CD4-positive, alpha-beta T cell treated with Interleukin-4 for 4 hours (primary cell): ENCODE results near the gene SSH3.
"Not testable (repeated sequence)": the region's sequence is repeated elsewhere in the genome, so short reads cannot be mapped to it uniquely, and the experiment has no call there.

Experiments used
- DNase-seq: peaks from one replicate; pipeline ENCODE4 v3.0.0-alpha.2; 2020

SSH3 gene, protein sequence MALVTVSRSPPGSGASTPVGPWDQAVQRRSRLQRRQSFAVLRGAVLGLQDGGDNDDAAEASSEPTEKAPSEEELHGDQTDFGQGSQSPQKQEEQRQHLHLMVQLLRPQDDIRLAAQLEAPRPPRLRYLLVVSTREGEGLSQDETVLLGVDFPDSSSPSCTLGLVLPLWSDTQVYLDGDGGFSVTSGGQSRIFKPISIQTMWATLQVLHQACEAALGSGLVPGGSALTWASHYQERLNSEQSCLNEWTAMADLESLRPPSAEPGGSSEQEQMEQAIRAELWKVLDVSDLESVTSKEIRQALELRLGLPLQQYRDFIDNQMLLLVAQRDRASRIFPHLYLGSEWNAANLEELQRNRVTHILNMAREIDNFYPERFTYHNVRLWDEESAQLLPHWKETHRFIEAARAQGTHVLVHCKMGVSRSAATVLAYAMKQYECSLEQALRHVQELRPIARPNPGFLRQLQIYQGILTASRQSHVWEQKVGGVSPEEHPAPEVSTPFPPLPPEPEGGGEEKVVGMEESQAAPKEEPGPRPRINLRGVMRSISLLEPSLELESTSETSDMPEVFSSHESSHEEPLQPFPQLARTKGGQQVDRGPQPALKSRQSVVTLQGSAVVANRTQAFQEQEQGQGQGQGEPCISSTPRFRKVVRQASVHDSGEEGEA

DNA sequence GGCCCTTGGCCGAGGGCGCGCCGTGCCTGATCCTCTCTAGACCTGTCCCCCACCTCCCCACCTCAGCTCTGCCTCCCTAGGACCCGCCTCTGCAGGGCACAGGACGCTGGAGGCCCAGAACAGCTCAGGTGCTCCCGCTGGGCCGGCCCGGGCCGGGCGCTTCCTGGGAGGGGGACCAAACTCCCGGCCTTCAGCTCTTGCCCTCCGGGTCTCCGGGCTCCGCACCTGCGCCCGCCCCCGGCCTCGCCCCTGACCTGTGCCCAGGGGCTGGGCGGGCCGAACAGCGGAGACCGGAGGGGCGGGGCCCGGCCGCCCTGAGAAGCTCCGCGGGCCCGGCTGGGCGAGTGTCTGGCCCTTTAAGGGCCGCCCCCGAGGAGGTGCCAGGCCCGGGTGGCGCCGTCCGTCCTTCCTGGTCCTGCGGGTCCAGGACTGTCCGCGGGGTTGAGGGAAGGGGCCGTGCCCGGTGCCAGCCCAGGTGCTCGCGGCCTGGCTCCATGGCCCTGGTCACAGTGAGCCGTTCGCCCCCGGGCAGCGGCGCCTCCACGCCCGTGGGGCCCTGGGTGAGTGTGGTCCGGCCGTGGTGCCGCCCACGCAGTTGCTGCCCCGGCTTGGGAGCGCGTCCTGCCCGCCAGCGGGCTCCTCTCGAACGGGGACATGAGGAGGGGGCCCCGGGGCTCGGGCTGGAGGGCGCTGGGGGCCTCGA is at the start of gene SSH3:
Gene SSH3 (plus strand): TSS at position 399 of the 703 bp plus-strand sequence. CDS start 96 bp downstream, at position 495.
- peak; percentile 33 for DNase-seq

DNA sequence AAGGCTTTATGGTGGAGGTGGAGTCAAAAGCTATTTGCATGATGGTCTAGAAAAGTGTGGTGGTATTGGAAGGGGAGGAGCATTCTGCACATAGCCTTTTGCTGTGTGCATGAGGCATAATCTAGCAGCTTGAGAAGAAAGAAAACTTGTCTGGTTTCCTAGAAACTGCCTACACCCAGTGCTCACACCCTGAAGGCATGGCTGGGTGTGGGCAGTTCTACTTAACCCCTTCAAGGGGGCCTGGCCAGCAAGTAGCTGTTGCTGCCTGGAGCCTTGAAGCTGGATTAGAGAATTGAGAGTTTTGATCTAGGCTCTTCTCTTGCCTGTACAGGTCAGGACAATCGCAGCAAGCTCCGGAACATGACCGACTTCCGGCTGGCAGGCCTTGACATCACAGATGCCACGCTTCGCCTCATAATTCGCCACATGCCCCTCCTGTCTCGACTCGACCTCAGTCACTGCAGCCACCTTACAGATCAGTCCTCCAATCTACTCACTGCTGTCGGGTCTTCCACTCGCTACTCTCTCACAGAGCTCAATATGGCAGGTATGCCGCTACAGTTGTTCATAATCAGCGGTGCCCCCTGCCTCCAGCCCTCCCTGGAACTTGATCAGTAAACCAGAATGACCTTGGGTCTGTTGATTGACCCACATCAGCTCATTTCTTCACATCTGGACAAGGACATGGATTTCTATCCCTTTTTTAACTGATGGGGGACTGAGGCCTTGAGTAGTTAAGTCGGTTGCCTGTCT is 49.3 kb upstream of the SSH3 start:
- no peak for DNase-seq

DNA sequence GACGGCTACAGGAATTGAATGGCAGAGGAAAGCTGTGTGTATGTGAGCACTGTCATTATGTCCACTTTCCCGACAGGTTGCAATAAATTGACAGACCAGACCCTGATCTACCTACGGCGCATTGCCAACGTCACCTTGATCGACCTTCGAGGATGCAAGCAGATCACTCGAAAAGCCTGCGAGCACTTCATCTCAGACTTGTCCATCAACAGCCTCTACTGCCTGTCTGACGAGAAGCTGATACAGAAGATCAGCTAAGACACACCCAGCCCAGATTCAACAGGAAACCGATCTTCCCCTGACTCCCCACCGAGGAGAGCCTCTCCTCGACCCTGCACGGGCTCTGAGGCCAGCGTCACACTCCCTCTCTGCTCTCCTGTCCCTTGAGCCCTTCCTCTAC is 48.5 kb upstream of the SSH3 start:
- no peak for DNase-seq

DNA sequence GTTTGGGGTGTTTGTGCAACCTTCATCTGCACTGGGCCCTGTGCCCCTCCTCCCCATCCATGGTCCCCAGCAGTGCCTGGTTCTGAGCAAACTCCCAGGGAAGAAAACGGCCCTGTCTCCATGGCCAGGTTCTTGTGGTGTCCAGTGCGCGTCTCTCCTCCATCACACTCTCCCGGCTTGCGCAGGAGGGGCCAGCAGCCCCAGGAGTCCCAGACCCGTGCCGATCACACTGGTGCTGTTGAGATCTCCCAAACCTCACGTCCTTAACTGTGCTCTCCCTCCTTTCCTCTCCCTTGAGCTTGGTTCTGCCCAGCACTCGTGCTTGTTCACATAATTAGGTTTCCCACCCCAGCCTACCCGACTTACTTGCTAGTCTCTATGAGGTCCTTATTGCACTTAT is 48.0 kb upstream of the SSH3 start:
- no peak for DNase-seq

DNA sequence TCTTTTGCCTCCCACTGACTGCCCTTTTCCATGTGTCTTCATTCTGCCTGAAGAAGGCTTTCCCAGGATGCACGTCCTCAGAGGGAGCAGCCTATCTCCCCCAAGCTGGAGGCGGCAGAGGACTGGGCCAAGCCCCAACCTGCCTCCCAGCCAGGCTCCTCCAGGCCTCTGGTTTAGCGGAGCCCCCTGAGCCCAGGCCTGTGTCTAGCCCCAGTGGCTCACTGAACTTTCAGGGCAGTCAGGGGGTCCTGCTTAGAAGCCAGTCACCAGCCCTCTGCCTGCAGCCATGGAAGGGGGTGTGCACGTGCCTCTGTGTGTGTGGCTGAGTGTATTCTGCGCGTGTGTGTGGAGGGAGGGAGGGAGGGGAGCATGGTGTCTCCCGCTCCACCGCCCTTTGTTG is 47.5 kb upstream of the SSH3 start:
- DNase-seq, result no peak

DNA sequence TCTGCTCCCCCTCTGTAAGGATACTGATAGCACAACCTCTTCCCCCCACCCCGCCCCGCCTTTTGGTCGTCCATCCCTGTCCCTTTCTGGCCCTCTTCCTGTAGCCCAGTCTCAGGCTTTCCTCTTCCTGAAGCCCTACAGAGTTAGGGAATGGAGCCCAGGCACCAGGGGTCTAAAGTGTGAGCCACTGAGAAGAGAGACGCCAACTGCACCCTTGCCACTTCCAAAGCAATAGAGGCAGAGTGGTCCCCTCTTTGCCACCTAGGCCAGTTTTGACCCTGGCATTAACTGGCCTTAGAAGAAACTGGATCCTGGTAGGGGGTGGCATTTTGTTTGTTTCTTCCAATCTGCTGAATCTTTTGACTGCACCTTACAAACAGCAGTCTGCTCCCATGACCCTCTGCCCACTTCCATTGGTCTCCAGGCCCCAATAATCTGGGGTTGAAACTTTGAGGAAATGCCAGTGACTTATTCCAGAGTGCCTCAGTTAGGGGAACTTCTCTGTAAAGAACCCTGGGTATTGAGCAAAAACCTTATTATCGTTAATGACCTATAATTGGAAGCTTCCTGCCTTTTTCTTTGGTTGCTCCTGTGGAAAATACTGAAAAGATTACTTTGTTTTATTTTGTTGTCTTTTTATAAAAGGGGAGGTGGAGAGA is 46.7 kb upstream of the SSH3 start:
- DNase-seq, result no peak

DNA sequence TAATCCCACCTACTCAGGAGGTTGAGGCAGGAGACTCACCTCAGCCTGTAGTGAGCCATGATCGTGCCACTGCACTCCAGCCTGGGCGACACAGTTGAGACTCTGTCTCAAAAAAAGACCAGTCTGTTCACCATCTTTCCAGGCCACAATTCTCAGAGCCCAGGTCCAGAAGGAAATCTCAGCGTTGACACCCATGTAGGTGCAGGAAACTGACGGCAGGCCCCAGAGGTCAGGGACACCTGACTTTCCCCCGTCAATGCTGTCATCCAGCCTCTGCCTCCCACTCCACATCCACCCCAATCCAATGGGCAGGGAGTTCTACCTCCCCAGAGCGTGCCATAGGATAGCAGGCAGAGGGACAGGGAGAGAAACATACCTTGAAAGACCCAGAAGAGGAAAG is 42.9 kb upstream of the SSH3 start:
- no peak for DNase-seq

DNA sequence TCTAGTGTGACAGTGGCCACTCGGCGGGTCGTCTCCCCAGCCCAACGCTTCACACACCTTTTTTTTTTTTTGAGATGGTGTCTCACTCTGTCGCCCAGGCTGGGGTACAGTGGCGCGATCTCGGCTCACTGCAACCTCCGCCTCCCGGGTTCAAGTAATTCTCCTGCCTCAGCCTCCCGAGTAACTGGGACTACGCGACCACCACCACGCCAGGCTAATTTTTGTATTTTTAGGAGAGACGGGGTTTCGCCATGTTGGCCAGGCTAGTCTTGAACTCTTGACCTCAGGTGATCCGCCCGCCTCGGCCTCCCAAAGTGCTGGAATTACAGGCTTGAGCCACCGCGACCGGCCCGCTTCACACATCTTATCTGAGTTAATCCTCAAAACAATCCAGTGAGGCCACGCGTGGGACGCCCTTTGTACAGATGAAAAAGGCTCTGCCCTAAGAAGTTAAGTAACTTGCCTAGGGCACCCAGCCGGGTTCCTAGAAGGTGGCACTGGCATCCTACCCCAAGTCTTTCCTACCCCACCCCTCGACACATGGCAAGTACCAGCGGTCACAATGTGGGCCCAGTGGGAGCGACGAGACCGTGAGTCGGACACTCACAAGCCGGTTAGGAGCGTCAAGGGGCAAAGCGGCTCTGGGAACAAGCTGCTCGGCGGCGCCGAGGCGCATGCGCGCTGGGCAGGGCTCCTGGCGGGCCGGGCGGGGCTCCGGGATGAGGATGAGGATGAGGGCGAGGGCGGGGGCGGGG is 42.3 kb upstream of the SSH3 start:
- DNase-seq, result not testable (repeated sequence)

DNA sequence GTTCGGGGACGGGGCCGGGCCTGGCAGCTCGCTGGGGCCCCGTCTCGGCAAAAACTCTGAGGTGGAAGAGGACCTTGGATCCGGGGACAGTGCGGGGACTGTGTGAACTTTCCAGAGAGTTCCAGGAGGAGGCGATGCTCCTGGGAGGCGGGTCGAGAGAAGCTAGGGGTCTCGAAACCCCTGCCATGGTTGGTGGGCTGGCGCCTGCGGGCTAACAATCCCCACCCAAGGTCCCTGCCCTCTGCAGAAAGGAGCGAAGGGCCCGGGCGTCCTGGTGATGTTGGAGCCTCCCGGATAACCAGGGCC is 41.7 kb upstream of the SSH3 start:
- no peak for DNase-seq

DNA sequence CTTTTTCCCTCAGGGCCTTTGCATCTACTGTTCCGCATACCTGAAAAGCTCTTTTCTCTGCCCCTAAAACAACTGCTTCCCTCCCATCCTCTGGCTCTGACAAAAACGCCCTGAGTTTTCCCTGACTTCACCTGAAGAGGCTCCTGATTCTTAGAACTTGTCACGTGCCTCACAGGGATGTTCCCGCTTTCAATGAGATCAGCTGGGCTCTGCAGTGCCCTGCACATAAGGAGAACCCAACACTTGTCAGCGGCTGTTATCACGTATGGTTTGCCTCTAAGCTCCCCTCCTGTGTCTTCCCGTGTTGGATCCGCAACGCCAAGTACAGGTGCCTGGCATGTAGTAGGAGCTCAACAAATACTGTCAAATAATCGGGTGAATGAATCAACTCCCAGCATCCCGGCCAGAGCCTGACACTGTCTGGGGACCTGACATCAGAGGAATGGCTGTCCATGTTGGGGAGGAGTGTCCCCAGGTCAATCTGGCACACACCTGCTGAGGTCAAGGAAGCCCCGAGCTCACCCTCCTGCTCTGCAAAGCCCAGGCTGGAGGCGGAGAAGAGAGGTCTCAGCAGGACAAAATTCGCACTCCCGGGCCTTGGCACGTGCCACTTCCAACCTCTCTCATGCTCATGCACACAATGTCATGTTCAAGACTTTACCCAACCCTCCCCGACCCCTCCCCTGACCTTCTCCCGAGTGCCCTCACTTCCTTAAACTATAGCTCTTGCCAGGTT is 41.2 kb upstream of the SSH3 start:
- no peak for DNase-seq

DNA sequence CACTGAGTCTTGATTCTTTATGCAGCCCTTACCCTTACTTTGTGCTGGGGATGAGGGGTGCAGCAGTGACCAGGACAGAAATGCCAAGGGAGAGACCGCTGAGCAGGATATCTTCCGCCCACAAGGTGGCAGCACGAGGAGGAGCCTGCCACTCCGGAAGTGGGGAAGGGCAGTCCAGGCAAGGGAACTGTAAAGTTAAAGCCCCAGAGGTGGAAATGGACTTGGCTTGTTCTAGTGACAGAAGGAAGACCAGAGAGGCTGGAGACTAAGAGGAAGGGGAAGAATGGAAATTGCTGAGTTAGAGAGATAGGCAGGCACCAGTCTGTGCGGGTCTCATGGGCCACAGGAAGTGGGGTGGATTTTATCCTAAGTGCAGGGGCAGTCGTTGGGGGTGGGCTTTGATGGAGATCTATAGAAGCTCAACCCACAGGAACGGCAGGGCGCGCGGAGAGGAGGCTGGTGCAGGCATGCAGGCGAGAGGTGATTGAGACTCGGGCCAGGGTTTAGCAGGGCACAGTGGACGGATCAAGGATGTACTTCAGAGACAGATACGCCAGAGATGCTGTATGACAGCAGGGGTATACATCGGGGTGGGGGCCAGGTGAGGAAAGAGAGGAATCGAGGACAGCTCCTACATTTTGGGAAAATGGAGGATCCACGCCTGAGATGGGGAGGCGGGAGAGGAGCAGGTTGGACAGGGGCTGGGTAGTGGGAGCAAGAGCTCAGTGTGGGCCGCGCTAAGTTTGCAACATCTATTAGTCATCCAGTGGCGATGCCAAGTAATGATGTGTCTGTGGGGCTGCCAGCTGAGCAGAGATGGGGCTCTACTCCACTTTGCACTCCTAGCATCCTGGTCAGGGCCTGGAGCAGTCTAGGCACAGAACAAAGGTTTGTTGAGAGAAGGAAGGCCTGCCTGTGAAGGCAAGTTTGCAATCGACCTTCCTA is 40.3 kb upstream of the SSH3 start:
- DNase-seq, result peak; percentile 73

DNA sequence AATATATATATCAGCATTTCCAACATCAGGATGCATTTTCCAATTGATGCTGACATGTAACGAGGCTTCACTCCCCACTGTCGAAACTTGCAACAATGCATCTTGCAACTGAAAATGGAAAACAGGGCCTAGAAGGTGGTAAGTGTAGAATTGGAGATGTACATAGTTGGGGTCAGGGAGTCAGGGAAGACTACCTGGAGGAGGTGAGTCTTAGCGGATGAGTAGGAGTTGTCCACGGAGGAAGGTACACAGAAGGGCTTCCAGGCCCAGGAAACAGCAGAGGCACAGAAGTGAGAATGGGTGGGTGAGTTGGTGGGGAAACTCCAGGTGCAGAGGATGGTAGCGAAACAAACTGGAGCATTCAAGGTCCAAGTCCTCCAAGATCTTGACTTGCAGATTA is 39.1 kb upstream of the SSH3 start:
- no peak for DNase-seq

DNA sequence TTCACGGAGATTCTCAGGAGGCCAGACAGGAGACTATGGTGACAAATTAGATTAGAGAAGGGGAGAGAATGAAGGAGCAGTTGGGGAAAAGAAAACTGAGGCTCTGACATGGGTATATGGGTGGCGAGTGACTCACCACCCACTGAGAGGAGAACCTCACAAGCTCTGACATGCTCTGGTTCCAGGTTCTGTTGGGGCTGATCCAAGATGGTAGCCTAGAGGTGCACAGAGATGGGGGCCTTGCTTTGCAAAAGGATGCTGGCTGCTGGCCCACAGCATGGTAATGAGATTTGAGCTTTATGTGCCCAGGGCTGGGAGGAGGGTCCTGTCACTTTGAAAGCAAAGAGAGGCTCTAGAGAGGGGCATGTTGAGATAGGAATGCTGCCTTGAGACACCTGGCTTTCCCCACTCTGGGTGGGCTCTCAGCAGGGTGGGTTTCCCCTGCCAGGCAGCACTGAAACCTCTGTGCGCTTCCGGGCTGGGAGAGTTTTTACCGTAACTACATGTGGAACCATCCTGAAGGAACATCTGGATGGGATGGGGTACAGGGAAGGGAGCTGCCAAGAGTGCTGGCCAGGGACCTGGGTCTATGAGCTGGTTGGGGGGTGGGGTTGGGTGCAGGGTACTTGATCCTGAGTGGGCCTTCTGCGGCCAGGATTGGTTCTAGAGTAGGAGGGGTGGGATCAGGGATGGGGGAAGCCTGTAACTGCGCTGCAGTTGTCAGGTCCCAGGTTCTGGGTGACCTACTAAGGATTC is 38.3 kb upstream of the SSH3 start:
- DNase-seq, result no peak

DNA sequence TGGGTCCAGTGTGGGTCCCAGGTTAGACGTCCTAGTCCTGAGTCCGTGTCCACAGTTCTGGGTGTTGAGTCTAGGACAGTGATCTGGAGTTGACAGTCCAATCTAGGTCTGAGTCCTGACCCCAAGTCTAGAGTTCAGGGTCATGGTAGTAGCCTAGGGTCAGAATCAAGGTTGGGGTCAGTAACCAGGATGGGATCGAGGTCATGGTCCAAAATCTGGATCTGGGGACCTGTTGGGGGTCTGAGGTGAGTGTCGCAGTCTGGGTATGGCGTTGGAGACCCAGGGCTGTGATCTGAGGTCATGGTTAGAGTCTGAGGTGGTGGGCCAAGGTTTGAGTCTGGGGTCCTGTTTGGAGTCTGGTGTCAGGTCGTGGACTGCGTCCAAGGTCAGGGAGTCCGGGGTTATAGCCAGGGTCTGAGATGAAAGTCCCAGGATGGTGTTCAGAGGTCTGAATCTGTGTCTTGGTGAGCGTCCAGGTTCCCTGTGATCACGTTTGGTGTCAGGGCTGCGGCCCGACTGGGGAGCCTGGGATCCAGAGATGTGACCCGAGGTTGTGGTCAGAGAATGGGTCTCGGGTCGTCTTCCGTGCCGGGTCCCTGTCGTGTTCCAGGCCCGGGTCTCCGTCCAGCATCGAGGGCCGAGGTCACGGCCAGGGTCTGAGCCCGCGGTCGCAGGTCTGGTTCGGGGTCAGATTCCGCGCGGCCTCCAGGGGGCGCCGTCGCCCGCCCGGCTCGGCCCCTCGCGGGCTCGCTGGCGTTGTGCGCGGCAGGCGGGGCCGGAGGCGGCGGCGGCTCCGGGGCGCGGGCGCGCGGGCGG is 37.5 kb upstream of the SSH3 start:
- DNase-seq, result peak; percentile 63

DNA sequence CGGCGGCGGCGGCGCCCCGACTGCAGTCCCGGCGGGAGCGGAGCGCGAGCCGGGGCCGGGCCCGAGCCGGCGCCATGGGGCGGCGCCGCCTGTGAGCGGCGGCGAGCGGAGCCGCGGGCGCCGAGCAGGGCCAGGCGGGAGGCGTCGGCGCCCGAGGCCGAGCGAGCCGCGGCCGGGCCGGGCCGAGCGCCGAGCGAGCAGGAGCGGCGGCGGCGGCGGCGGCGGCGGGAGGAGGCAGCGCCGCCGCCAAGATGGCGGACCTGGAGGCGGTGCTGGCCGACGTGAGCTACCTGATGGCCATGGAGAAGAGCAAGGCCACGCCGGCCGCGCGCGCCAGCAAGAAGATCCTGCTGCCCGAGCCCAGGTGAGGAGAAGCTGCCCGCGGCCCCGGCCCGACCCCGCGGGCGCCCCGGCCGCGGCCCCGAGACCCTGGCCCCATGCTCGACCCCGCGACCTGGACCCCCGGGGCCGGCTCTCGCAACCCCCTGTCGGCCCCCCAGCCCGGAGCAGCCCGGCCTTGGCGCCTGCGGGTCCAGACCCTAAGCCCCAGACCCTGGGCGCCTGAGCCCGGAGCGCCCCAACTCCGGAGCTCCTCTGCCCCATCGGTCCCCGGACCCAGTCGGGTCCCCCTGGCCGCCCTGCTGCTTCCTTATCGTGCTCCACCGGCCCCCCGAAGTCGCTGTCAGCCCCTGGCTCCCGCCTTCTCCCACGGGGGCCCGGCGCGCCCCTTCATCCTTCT is 36.7 kb upstream of the SSH3 start, which contains the start of gene GRK2:
Gene GRK2 (plus strand): TSS at position 25 of the 739 bp plus-strand sequence. CDS start 227 bp downstream, at position 252.
- DNase-seq, result peak; percentile 28

DNA sequence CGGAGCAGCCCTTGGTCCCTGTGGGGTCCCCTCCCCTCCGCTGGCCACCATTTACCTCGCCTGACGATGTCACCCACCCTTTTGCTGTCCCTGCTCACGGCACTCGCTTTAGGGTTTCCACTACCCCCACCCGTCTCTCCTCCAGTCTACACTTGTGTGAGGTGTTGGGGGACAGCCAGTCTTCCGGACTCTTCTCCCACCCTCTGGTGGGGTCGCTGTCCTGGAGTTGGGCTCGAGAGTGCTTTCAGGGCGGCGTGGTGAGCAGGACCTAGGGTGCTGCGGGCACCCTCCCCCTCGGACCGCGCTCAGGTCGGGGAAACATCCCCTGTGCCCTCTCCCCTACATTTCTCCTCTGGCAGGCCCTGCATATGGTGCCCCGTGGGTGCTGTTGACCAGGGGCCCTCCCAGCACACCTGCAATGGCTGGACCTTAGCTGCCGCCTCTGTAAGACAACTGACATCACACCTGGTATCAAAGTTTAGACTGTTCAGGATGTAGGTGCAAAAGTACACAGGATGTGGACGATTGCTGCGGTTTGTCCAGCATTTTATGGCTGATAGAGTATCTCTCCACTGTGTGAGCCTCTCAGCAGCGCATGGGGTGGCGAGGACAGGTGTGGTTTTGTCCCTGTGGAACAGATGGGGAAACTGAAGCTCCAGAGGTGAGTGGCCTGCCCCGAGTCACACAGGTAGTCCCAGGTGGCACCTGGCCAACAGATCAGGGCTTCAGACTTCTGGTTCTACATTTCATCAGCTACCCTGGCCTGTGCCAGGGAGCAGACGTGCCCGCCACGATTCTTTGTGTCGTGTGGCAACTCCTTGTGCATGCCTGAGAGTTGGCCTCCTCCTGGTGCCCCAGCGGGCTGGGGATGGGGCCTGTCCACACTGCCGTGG is 35.9 kb upstream of the SSH3 start:
- peak; percentile 41 for DNase-seq
